Ovary (tissue), 9 donors: ENCODE data around the gene VPS26A. TPM values are rescaled to one million over a fixed set of nuclear protein-coding genes. Genes with fewer than 3 reads are reported as not detected.

ENCODE experiments used
- DNase-seq, 5 donors: peaks; one replicate each; pipeline ENCODE4 v3.0.0-alpha.2; 2019 to 2020
- H3K27ac ChIP-seq, 2 donors: fragments of 200-600 bp; one replicate each; pipeline versions ENCODE4 v1.5.1 to v1.8.0; 2019 to 2022
- H3K27me3 ChIP-seq: fragments of 200-600 bp; one replicate; pipeline ENCODE4 v1.8.0; 2022
- H3K36me3 ChIP-seq: fragments of 200-600 bp; sonication (generic); one replicate; pipeline ENCODE4 v1.5.1; 2019
- H3K4me1 ChIP-seq: one replicate; pipeline ENCODE4 v1.8.1; 2013; ENCODE audit warnings: mild to moderate bottlenecking, moderate library complexity; ENCODE audit not compliant: insufficient read depth
- H3K4me3 ChIP-seq: fragments of 200-600 bp; sonication (generic); one replicate; pipeline ENCODE4 v1.5.1; 2017
- H3K9me3 ChIP-seq, 2 donors: fragments of 200-600 bp in 1 of 2; sonication (generic) in 1 of 2; one replicate each; pipeline versions ENCODE4 v1.5.1 to v1.8.1; 2013 to 2019; ENCODE audit warnings: mild to moderate bottlenecking in 1 of 2, moderate library complexity in 1 of 2
- EP300 ChIP-seq: sonication (generic); formaldehyde crosslinking; IDR thresholded peaks from one replicate; pipeline ENCODE4 v1.6.1; 2017; ENCODE audit warnings: antibody characterized with exemption
- POLR2A ChIP-seq: fragments of 450-650 bp; IDR thresholded peaks from one replicate; pipeline ENCODE4 v1.6.1; 2017; ENCODE audit warnings: antibody characterized with exemption, mild to moderate bottlenecking, moderate library complexity
- WGBS, 3 donors: extraction: QIAGEN DNeasy Blood & Tissue Kit in 1 of 3; methylation state at CpG; one replicate each; pipeline versions ENCODE4 v1.1.5 to v1.1.7; 2013 to 2017; 5-methylcytosine and 5-hydroxymethylcytosine counted together
- intact Hi-C, 4 donors: fragments of 100-400 bp; cut with DNase I; formaldehyde crosslinking; loops; one replicate each; pipeline versions ENCODE4 v1.11.0 to v1.15.1; 2022 to 2023
- polyA plus RNA-seq, 2 donors: library from polyadenylated mRNA; stranded (reverse); fragments of 200-250 nt in 1 of 2; fragments of 350-450 nt in 1 of 2; fragmentation: Illumina TruSeq in 1 of 2; extraction: RNeasy Lipid Tissue Mini Kit (QIAGEN cat#74804) in 1 of 2; gene quantifications; one replicate each; pipeline ENCODE4 v1.2.3, GENCODE V29; 2013 to 2014
- total RNA-seq, 7 donors: library from RNA; depleted of rRNA in 2 of 7; stranded (reverse); fragments of >200 nt in 2 of 7; fragmentation: NEBNext Ultra II Directional in 3 of 7; extraction: Animal tissue kit (Norgen Biotek cat#: 25700) in 3 of 7; gene quantifications; one replicate each; pipeline versions ENCODE4 v1.1.0 to v1.2.4, GENCODE V29; 2016 to 2023
- TF ChIP-seq, protein P1 (sequence below), 3 donors: fragments of 450-650 bp in 2 of 3; fragments of 200-600 bp in 1 of 3; IDR thresholded peaks; one replicate each; pipeline versions ENCODE4 v1.5.1 to v1.8.0; 2016 to 2022; ENCODE audit warnings: antibody characterized with exemption in 3 of 3, mild to moderate bottlenecking in 1 of 3
- donor health status: DM: no; HTN: no; CAD: no; lungs with moderate emphysema.
- donor health status: DM: no; HTN: no; CAD: no.
- donor health status: Bipolar disorder and iron deficiency.
- donor health status: DM: yes; HTN: yes; CAD: no.
- donor health status: DM: no; HTN: no; CAD: no.
- donor health status: DM: yes; HTN: yes; CAD: no.

The VPS26A gene
- total and polyA plus RNA-seq, 9 donors, result 21.3 to 65.4 (median 44.1) TPM

DNA sequence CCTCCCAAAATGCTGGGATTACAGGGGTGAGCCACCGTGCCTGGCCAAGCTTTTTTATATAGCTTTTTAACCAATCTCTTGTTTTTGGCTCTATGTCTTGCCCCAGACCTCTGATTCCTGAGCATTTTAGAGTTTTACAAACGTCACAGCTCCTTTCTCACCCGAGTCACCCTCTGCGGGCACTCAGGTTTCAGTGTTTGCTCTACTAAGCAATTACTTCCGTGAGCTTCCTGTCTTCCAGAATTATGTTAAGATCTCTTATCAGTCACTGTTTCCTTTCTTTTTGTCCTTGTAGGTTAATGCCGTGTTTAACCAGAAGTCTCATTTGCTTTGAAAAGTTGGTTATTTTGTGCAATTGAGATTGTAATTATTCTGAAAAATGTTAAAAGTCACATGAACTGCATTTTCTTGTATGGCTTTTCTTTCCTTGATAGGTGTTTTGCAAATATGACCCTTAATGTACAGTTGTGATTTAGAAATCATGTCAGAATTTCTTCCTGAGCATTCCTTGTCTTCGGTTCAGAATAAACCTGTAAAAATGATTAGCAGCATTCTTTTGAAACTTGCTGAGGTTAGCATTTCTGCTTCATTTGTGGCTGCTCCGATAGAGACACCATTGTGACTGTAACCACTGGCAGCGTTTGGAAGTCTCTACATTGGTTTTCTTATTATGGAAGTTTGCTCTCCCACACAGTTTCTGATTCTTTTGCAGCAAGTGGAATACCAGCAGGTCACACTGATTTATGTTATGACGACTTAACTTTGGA lies 91.6 kb downstream of the VPS26A start:
- H3K36me3 ChIP-seq, result no peaks in the 10 kb centered on the region
- no peaks in the 10 kb centered on the region for H3K9me3 ChIP-seq
- WGBS, 3 donors, result 24 to 40% (median 25%) methylated on average over 10 of the region's 10 CpGs
- no peak for TF ChIP-seq POLR2A
- TF ChIP-seq, protein P1, sequence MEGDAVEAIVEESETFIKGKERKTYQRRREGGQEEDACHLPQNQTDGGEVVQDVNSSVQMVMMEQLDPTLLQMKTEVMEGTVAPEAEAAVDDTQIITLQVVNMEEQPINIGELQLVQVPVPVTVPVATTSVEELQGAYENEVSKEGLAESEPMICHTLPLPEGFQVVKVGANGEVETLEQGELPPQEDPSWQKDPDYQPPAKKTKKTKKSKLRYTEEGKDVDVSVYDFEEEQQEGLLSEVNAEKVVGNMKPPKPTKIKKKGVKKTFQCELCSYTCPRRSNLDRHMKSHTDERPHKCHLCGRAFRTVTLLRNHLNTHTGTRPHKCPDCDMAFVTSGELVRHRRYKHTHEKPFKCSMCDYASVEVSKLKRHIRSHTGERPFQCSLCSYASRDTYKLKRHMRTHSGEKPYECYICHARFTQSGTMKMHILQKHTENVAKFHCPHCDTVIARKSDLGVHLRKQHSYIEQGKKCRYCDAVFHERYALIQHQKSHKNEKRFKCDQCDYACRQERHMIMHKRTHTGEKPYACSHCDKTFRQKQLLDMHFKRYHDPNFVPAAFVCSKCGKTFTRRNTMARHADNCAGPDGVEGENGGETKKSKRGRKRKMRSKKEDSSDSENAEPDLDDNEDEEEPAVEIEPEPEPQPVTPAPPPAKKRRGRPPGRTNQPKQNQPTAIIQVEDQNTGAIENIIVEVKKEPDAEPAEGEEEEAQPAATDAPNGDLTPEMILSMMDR (IDR thresholded peaks at IDR 0.05), result no peak
- no peak for TF ChIP-seq EP300
- no peak for DNase-seq
- intact Hi-C loops, result no loop called here
- no peaks in the 10 kb centered on the region for H3K27me3 ChIP-seq
- no peak overlapping the region for H3K4me3 ChIP-seq
- no peaks in the 10 kb centered on the region for H3K4me1 ChIP-seq
- H3K27ac ChIP-seq, result no peak overlapping the region

DNA sequence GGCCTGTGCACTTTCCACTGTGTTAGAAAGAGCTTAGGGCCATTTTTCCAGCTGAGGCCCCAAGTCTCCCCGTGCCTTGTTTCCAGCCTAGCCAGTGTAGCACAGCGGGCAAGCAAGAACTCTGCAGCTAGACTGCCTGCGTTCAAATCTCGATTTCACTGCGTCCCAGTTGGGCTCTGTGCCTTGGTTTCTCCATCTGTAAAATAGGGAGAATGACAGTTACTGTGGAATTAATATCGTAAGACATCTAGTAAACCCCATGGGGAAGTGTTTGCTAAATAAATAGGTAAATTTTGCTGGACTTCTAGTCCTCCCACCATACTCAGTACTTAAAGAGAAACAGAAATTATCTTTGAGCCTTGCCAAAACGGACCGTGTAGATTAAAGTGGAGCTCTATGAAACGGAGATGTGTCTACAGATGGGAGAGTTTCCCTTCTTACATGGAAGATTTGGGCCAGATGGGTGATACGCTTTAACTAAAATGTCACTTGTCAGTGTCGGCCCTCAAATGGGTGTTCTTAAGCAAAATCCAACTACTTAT lies 92.7 kb downstream of the VPS26A start:
- WGBS, 3 donors, result 80 to 91% (median 80%) methylated on average over 11 of the region's 11 CpGs
- DNase-seq, result no peak
- intact Hi-C loops, result no loop called here
- Histone ChIP-seq H3K4me1 (no peaks in the 10 kb centered on the region), H3K9me3 (no peaks in the 10 kb centered on the region), H3K36me3 (no peaks in the 10 kb centered on the region), H3K27me3 (no peaks in the 10 kb centered on the region), H3K4me3 (no peak overlapping the region), H3K27ac (no peak overlapping the region)
- TF ChIP-seq, protein P1 (IDR thresholded peaks at IDR 0.05), result no peak
- no peak for TF ChIP-seq POLR2A
- no peak for TF ChIP-seq EP300

DNA sequence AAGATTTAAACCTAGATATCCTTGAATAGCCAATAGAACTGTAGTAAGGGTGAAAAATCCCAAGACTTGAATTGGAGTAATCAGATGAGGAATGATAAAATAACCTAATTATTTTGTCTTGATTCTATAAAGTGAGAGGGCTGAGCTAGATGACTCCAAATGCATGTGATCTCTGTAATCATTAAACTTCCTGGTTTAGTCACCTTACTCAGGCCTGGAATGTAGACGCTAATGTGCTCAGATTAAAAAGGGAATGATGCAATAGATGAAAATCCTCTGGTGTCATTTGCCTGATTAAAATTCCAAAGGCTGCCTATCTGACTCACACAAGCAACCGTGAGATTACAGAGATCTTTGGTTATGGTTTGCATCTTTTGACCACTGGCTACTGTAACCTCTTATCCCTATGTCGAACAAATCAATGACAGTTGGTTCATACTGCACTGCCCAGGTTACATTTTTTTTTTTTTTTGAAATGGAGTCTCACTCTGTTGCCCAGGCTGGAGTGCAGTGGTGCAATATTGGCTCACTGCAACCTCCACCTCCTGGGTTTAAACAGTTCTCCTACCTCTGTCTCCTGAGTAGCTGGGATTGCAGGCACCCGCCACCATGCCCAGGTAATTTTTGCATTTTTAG lies 93.3 kb downstream of the VPS26A start:
- Histone ChIP-seq H3K4me1 (no peaks in the 10 kb centered on the region), H3K4me3 (no peak overlapping the region), H3K36me3 (no peaks in the 10 kb centered on the region), H3K9me3 (no peaks in the 10 kb centered on the region), H3K27me3 (no peaks in the 10 kb centered on the region), H3K27ac (no peak overlapping the region)
- intact Hi-C loops, result no loop called here
- WGBS, 3 donors, result 72 to 79% (median 79%) methylated on average over 4 of the region's 4 CpGs
- TF ChIP-seq POLR2A (no peak), EP300 (no peak)
- TF ChIP-seq, protein P1 (IDR thresholded peaks at IDR 0.05), result no peak
- no peak for DNase-seq

DNA sequence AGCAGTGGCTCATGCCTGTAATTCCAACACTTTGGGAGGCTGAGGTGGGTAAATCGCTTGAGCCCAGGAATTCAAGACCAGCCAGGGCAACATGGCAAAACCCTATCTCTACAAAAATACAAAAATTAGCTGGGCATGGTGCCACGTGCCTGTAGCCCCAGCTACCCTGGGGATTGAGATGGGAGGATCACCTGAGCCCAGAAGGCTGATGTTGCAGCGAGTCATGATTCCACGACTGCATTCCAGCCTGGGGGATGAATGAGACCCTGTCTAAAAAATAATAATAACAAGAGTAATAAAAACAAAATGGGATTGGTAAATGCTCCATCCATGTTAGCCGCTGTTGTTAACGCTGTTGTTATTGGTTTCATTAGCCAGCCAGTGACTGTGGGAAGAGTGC lies 94.9 kb downstream of the VPS26A start:
- Histone ChIP-seq H3K27me3 (no peaks in the 10 kb centered on the region), H3K4me1 (no peaks in the 10 kb centered on the region), H3K4me3 (no peak overlapping the region), H3K36me3 (no peaks in the 10 kb centered on the region), H3K9me3 (no peaks in the 10 kb centered on the region), H3K27ac (no peak overlapping the region)
- no peak for DNase-seq
- TF ChIP-seq EP300 (no peak), POLR2A (no peak)
- TF ChIP-seq, protein P1 (IDR thresholded peaks at IDR 0.05), result no peak
- intact Hi-C loops, result no loop called here
- 87 to 90% (median 89%) methylated on average over 6 of the region's 6 CpGs for WGBS, 3 donors
